Measurements from ENCODE around the gene PIM3.

Gene PIM3

DNA sequence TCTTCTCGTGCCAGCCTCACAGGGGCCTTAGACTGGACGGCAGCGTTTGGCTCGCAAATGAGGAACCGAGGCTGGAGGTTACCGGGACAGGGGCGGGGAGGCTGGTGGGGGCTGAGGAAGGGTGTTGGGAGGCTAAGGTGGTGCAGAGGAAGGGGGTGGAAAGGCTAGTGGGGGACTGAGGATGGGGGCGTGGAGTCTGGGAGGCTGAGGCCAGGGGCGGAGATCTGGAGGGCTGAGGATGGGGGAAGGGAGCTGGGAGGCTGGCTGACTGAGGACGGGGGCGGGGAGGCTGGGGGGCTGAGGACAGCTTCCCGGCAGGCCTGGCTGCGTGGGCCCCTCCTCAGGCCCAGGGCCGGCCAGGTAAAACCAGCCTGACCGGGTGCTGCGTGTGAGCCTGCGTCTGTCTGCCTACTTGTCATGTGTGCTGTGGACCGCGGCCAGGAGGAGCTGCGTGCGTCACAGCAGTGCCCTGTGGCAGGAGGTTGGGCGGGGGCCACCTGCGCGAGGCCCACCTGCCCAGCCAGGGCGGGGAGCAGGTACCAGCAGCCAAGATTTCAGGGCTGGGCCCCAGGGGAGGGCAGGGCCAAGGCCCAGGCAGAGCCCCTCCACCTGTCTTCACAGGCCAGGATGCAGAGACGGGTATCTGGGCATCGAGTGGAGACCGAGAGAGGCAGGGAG, 9.4 kb upstream of the PIM3 start:
- H3K4me3 ChIP-seq (ENCODE audit: low read depth, low read length) = no peak overlapping the region
- TF ChIP-seq, protein P1, sequence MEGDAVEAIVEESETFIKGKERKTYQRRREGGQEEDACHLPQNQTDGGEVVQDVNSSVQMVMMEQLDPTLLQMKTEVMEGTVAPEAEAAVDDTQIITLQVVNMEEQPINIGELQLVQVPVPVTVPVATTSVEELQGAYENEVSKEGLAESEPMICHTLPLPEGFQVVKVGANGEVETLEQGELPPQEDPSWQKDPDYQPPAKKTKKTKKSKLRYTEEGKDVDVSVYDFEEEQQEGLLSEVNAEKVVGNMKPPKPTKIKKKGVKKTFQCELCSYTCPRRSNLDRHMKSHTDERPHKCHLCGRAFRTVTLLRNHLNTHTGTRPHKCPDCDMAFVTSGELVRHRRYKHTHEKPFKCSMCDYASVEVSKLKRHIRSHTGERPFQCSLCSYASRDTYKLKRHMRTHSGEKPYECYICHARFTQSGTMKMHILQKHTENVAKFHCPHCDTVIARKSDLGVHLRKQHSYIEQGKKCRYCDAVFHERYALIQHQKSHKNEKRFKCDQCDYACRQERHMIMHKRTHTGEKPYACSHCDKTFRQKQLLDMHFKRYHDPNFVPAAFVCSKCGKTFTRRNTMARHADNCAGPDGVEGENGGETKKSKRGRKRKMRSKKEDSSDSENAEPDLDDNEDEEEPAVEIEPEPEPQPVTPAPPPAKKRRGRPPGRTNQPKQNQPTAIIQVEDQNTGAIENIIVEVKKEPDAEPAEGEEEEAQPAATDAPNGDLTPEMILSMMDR (IDR thresholded peaks at IDR 0.05; ENCODE audit: insufficient read depth, low read length, missing control alignments) = no peak
- CTCF ChIA-PET = interaction anchor here (1.1 to 2.1 kb wide), 3 partner anchors 21 to 79 kb away, joined by 3 to 8 read pairs (median 8); no protein-coding TSS in a partner anchor
- POLR2A ChIA-PET = interaction anchor here (1.4 to 2.0 kb wide), 2 partner anchors 11 to 15 kb away, joined by 6 to 21 read pairs; partner anchors contain the start of gene PIM3
- no peak for DNase-seq (ENCODE audit: low read depth, low spot score)

DNA sequence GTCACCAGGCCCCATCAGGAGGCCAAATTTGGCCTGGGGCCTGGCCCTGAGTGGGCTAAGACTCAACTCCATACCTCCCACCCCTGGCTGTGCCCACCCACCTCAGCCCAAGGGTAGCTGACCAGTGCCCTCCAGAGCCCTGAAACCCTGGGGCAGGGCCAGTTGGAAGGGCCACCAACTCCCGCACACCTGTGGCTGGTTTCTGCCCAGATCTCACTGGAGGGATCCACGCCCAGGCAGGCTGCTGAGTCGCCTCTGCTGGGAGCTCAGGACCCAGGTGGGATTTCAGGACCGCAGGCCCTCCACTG, 8.9 kb upstream of the PIM3 start:
- DNase-seq (ENCODE audit: low read depth, low spot score) = no peak
- POLR2A ChIA-PET = interaction anchor here (1.1 to 2.0 kb wide), 3 partner anchors 11 to 19 kb away, joined by 6 to 21 read pairs (median 7); partner anchors contain the start of gene PIM3
- CTCF ChIA-PET = interaction anchor here (1.1 to 2.1 kb wide), 3 partner anchors 21 to 79 kb away, joined by 3 to 8 read pairs (median 8); no protein-coding TSS in a partner anchor

DNA sequence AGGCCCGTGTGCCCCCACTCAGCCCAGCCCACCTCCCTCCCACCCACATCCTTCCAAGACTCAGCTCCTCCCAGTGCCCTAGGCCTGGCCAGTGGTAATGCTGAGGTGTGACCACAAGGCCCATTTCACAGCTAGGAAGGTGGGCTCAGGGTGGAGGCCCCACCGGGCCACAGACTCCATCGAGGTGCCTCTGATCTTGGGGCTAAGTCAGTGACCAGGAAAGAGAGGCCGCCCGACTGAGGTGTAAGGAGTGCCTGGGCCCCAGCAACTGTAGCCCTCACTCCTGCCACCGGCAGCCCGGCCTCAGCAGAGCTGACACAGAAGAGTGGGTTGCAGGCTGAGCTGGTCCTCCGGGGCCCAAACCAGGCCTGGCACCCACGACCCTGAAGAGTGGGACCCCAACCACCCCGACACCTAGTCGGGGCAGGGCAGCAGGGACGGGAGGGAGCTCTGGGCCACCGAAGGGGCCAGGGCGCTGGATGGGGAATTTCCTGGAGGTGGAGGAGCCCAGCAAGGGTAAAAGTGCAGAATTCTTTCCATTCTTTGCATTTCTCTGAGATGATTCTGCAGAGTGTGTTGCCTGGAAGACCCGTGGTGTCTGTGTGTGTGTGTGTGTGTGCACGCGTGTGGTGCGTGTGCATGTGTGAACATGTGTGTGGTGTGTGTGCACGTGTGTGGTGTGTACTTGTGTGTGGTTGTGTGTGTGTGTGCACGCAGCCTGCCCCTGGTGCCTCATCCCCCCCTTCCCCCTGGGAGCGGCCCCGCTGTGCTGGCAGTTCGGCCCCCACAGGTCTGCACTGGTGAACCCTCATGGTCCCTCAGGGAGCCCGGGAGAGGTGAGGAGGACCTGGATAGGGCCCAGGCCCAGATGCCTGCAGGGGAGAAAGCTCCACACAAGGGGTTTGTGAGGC, 8.3 kb upstream of the PIM3 start:
- no peak overlapping the region; the same call in 1 of the 2 replicates for H3K4me3 ChIP-seq (ENCODE audit: low read depth, low read length)
- ChIA-PET POLR2A (interaction anchor here (1.1 to 2.0 kb wide), 3 partner anchors 10 to 18 kb away, joined by 6 to 21 read pairs (median 7); partner anchors contain the start of gene PIM3), CTCF (interaction anchor here (1.1 to 2.1 kb wide), 5 partner anchors 16 to 78 kb away, joined by 3 to 8 read pairs (median 4); no protein-coding TSS in a partner anchor)
- peak; percentile 54 for DNase-seq (ENCODE audit: low read depth, low spot score)
- TF ChIP-seq, protein P1 (IDR thresholded peaks at IDR 0.05; ENCODE audit: insufficient read depth, low read length, missing control alignments) = no peak

More for the DNA sequence above, 8.9 kb upstream of the PIM3 start:
- no peak overlapping the region for H3K4me3 ChIP-seq (ENCODE audit: low read depth, low read length)
- TF ChIP-seq, protein P1 (IDR thresholded peaks at IDR 0.05; ENCODE audit: insufficient read depth, low read length, missing control alignments) = no peak

DNA sequence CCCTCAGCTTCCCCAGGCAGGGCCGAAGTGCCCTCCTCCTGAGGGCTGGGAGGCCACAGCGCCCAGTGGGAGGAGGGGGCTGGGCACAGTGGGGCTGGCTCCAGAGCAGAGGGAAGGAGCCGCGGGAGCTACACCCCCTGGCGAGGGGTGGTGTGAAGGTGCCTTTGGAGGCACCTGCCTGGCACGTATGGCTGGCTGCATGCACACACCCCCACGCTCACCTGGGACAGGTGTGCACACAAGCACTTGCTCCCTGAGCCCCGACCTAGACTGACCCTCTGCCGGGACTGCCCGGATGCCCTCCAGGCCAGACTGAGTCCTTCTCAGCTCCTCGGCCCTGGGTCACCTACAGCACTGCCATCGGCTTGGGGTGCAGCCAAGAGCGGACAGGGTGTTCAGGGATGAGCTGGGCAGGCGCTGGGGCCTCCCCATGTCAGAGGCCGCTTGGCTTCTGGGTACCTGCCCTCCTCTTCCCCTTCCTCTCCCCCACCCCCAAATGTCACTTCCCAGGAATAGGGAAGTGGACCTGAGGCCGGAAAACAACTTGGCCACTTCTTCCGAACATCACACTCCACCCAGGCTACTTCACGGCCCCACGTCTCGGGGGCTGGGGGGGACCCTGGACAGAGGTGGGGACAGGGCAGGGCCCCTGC, 7.4 kb upstream of the PIM3 start:
- CTCF ChIA-PET = interaction anchor here (1.1 to 2.1 kb wide), 3 partner anchors 15 to 40 kb away, joined by 3 to 8 read pairs (median 4); no protein-coding TSS in a partner anchor
- POLR2A ChIA-PET = interaction anchor here (2.0 kb wide), 1 partner anchor 9 kb away, joined by 21 read pairs; the partner anchor contains the start of gene PIM3
- no peak for DNase-seq (ENCODE audit: low read depth, low spot score)
- TF ChIP-seq, protein P1 (IDR thresholded peaks at IDR 0.05; ENCODE audit: insufficient read depth, low read length, missing control alignments) = no peak
- H3K4me3 ChIP-seq (ENCODE audit: low read depth, low read length) = no peak overlapping the region

DNA sequence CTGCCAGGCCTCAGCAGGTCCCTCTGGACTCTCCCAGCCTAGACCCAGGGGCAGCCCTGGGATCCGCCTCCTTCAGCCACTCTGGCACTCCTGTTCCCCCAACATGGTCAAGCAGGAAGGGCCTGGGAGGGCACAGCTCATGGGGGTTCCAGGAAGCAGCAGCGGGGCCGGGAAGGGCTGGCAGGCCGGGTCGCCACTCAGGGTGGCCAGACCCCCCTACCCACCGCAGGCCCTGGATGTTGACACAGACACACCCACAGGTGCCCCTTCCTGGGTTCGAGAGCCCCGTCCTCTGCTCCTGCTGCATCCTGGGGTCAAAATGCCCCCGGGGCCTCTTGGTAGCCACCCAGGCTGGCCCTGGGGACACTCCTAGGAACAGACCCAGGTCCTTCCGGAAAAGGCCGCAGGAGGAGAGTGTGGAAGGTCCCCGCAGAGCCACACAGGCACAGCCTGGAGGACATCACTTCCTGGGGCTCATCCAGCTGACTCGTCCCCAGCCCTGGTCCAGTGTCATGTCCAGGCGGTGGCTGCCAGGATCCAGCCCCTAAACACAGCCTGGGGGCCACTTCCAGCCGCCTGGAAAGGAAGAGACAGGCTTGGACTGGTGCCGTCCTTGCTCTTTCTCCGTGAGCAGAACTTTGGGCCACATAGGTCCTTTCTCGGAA, 6.8 kb upstream of the PIM3 start:
- TF ChIP-seq, protein P1 (IDR thresholded peaks at IDR 0.05; ENCODE audit: insufficient read depth, low read length, missing control alignments) = no peak
- no peak for DNase-seq (ENCODE audit: low read depth, low spot score)
- CTCF ChIA-PET = interaction anchor here (1.5 kb wide), 1 partner anchor 14 kb away, joined by 3 read pairs; no protein-coding TSS in a partner anchor
- POLR2A ChIA-PET = no interaction called here
- H3K4me3 ChIP-seq (ENCODE audit: low read depth, low read length) = no peak overlapping the region
